ENCODE results near the gene IGFLR1. TPM values are rescaled to one million over a fixed set of nuclear protein-coding genes. Genes with fewer than 3 reads are reported as not detected.

The IGFLR1 gene
- total RNA-seq, 1 donor from 2014 or later = 17.1 TPM

- DNase-seq = no peak
Measured at GRCh38 chr19:35738021-35738886, 4.0 kb downstream of the IGFLR1 start.

GRCh38 chr19:35736913-35737886 is 5.1 kb downstream of the IGFLR1 start:
- Histone ChIP-seq H3K9me3 (no peaks in the 10 kb centered on the region), H3K36me3 (peaks cover 73% of the 10 kb centered on the region), H3K27ac (no peak overlapping the region), H3K4me3 (no peak overlapping the region), H3K27me3 (ENCODE audit: low read depth) (no peaks in the 10 kb centered on the region), H3K4me1 (peaks cover 25% of the 10 kb centered on the region)
- no peak for TF ChIP-seq CTCF (IDR thresholded peaks at IDR 0.05)
- ATAC-seq (no peak), DNase-seq (no peak)
- intact Hi-C loops (cut with DNase I) = no loop called here

More at GRCh38 chr19:35738021-35738886, 4.0 kb downstream of the IGFLR1 start:
- H3K9me3 ChIP-seq = no peaks in the 10 kb centered on the region
- H3K4me1 ChIP-seq = peaks cover 32% of the 10 kb centered on the region
- no peak overlapping the region for H3K27ac ChIP-seq
- H3K36me3 ChIP-seq = peaks cover 63% of the 10 kb centered on the region
- no peak overlapping the region for H3K4me3 ChIP-seq
- intact Hi-C loops (cut with DNase I) = no loop called here
- TF ChIP-seq CTCF (IDR thresholded peaks at IDR 0.05) = no peak
- no peaks in the 10 kb centered on the region for H3K27me3 ChIP-seq (ENCODE audit: low read depth)
- ATAC-seq = no peak

GRCh38 chr19:35734889-35735288 is 7.4 kb downstream of the IGFLR1 start:
- Histone ChIP-seq H3K4me3 (no peak overlapping the region), H3K36me3 (peaks cover 96% of the 10 kb centered on the region), H3K27me3 (ENCODE audit: low read depth) (no peaks in the 10 kb centered on the region), H3K27ac (no peak overlapping the region), H3K9me3 (no peaks in the 10 kb centered on the region), H3K4me1 (peaks cover 8% of the 10 kb centered on the region)
- intact Hi-C loops (cut with DNase I) = no loop called here
- TF ChIP-seq CTCF (IDR thresholded peaks at IDR 0.05) = no peak
- DNase-seq (no peak), ATAC-seq (no peak)

- Histone ChIP-seq H3K4me1 (peaks cover 2% of the 10 kb centered on the region), H3K27me3 (ENCODE audit: low read depth) (no peaks in the 10 kb centered on the region), H3K9me3 (no peaks in the 10 kb centered on the region), H3K4me3 (no peak overlapping the region), H3K36me3 (peaks cover 100% of the 10 kb centered on the region), H3K27ac (no peak overlapping the region)
- DNase-seq = no peak
- intact Hi-C loops (cut with DNase I) = no loop called here
- ATAC-seq = no peak
- no peak for TF ChIP-seq CTCF (IDR thresholded peaks at IDR 0.05)
Measured at GRCh38 chr19:35734273-35734672, 8.0 kb downstream of the IGFLR1 start.
